NT2/D1 (cell line): Measurements from ENCODE around the gene EIF2S3B.

Experiments
- YY1 ChIP-seq: IDR thresholded peaks from 2 replicates; pipeline ENCODE4 v1.6.1; 2011; ENCODE audit not compliant: insufficient read length, insufficient read depth
- ZNF274 ChIP-seq: IDR thresholded peaks from 2 replicates; pipeline ENCODE4 v1.6.1; 2011; ENCODE audit warnings: mild to moderate bottlenecking, low read depth, low read length

DNA sequence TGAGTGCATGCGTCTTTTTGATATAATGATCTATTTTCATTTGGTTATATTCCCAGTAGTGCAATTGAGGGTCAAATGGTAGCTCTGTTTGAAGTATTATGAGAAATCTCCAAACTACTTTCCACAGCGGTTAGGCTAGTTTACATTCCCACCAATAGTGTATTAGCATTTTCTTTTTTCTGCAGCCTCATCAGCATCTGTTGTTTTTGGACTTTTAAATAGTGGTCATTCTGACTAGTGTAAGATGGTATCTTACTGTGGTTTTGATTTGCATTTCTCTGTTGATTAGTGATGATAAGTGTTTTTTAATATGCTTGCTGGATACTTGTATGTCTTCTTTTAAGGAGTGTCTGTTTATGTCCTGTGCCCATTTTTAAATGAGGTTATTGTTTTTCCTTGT, 48.8 kb upstream of the EIF2S3B start:
- TF ChIP-seq YY1 = no peak
- no peak for TF ChIP-seq ZNF274
